Measurements from ENCODE around the gene PCNX1.

PCNX1 gene

GRCh38 chr14:71054706-71055105 lies 147.4 kb downstream of the PCNX1 start:
- Histone ChIP-seq H3K9me3 (ENCODE audit: severe bottlenecking) (no peaks in the 10 kb centered on the region), H3K27ac (ENCODE audit: poor library complexity, severe bottlenecking) (no peak overlapping the region), H3K4me3 (ENCODE audit: severe bottlenecking) (no peak overlapping the region), H3K4me1 (ENCODE audit: insufficient read depth, poor library complexity, severe bottlenecking) (no peaks in the 10 kb centered on the region), H3K36me3 (ENCODE audit: low read depth) (peaks cover 94% of the 10 kb centered on the region), H3K27me3 (ENCODE audit: insufficient read depth, poor library complexity, severe bottlenecking) (no peaks in the 10 kb centered on the region)
- ATAC-seq (ENCODE audit: low read depth) (no peak), DNase-seq (ENCODE audit: low spot score) (no peak)
- no peak for TF ChIP-seq CTCF (IDR thresholded peaks at IDR 0.05; ENCODE audit: poor library complexity, severe bottlenecking)

DNA sequence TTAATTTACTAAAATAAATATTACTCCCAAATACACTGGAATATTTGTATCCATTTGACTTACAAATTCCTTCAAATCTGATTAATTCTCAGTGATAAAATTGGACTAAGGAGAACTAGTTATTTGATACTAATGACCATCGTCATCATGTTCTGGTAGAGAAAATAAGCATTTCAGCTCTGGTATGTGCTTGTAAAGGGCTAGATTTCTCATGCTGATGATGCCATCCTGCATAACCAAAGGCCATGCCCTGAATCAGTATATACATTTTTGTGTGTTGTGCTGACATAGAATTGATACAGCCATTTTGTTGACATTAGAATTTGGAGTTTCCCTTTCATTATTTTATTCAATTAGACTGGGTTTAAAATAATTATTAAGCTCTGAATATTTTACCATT lies 148.9 kb downstream of the PCNX1 start:
- H3K27me3 ChIP-seq (ENCODE audit: insufficient read depth, poor library complexity, severe bottlenecking), result no peaks in the 10 kb centered on the region
- no peak for ATAC-seq (ENCODE audit: low read depth)
- no peaks in the 10 kb centered on the region for H3K4me1 ChIP-seq (ENCODE audit: insufficient read depth, poor library complexity, severe bottlenecking)
- H3K27ac ChIP-seq (ENCODE audit: poor library complexity, severe bottlenecking), result no peak overlapping the region
- no peak for DNase-seq (ENCODE audit: low spot score)
- peaks cover 97% of the 10 kb centered on the region for H3K36me3 ChIP-seq (ENCODE audit: low read depth)
- H3K4me3 ChIP-seq (ENCODE audit: severe bottlenecking), result no peak overlapping the region
- TF ChIP-seq CTCF (IDR thresholded peaks at IDR 0.05; ENCODE audit: poor library complexity, severe bottlenecking), result no peak
- no peaks in the 10 kb centered on the region for H3K9me3 ChIP-seq (ENCODE audit: severe bottlenecking)

DNA sequence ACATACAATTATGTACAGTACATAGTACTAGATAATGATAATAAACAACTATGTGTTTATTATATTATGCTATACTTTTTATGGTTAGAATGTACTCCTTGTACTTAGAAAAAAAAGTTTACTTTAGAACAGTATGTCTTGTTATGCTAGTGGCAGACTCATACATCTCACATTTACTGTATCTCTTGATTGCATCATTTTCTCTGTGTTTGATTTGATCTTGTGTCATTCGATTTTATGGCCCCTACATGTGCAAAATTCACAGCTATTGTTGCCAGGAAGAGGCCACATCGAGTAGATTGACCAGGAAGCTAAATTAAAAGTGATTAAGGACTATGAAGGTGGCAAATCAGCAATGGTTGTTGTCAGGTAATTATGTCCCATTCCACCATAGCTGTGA lies 153.0 kb downstream of the PCNX1 start:
- peaks cover 88% of the 10 kb centered on the region for H3K36me3 ChIP-seq (ENCODE audit: low read depth)

DNA sequence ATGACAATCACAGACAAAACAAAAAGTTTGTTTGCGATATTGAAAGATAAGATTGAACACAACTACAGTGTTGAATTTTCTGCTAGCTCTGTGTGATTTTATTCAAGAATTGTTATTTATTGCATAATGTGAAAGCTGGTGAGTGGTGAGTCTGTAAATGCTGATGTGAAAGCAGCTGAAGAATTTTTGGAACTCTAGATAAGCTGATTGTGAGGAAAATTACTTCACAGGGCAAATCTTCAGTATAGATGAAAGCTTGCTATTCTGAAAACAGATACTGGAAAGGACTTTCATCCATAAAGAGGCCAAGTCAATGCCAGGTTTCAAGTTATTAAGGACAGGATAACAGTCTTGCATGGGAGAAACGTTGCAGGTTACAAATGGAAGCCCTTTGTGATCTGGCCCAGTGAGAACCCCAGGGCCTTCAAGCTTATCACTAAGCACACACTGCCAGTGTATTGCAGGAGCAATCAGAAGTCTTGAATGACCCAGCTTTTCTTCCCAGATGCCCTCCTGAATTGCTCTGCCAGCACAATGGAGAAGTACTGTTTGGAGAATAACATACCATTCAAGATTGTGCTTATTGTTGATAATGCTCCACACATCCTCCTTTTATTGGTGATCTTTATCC lies 153.7 kb downstream of the PCNX1 start:
- no peak for TF ChIP-seq CTCF (IDR thresholded peaks at IDR 0.05; ENCODE audit: poor library complexity, severe bottlenecking)
- ATAC-seq (ENCODE audit: low read depth), result no peak

More for the DNA sequence above, 153.0 kb downstream of the PCNX1 start:
- Histone ChIP-seq H3K4me3 (ENCODE audit: severe bottlenecking) (no peak overlapping the region), H3K27ac (ENCODE audit: poor library complexity, severe bottlenecking) (no peak overlapping the region), H3K27me3 (ENCODE audit: insufficient read depth, poor library complexity, severe bottlenecking) (no peaks in the 10 kb centered on the region), H3K4me1 (ENCODE audit: insufficient read depth, poor library complexity, severe bottlenecking) (no peaks in the 10 kb centered on the region), H3K9me3 (ENCODE audit: severe bottlenecking) (no peaks in the 10 kb centered on the region)
- ATAC-seq (ENCODE audit: low read depth) (no peak), DNase-seq (ENCODE audit: low spot score) (no peak)
- TF ChIP-seq CTCF (IDR thresholded peaks at IDR 0.05; ENCODE audit: poor library complexity, severe bottlenecking), result no peak

DNA sequence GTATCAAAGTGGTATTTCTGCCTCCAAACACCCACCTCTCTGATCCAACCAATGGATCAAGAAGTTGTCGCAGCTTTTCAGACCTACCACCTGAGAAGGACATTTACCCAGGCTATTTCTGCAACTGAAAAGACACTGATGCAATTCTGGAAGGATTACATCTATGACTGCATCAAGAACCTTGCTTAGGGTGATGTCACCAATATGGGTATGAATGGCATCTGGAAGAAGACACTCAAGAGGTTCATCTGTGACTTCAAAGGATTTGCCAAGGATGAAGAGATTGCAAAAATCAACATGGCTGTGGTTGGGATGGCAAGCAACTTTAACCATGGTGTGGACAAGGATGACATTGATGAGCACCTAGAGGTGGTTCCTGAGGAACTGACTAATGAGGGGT lies 154.2 kb downstream of the PCNX1 start:
- no peak for TF ChIP-seq CTCF (IDR thresholded peaks at IDR 0.05; ENCODE audit: poor library complexity, severe bottlenecking)
- H3K27me3 ChIP-seq (ENCODE audit: insufficient read depth, poor library complexity, severe bottlenecking), result no peaks in the 10 kb centered on the region
- ATAC-seq (ENCODE audit: low read depth), result no peak
- no peak for DNase-seq (ENCODE audit: low spot score)
- H3K4me3 ChIP-seq (ENCODE audit: severe bottlenecking), result no peak overlapping the region
- no peak overlapping the region for H3K27ac ChIP-seq (ENCODE audit: poor library complexity, severe bottlenecking)
- peaks cover 80% of the 10 kb centered on the region for H3K36me3 ChIP-seq (ENCODE audit: low read depth)
- no peaks in the 10 kb centered on the region for H3K4me1 ChIP-seq (ENCODE audit: insufficient read depth, poor library complexity, severe bottlenecking)
- H3K9me3 ChIP-seq (ENCODE audit: severe bottlenecking), result no peaks in the 10 kb centered on the region

More for the DNA sequence above, 153.7 kb downstream of the PCNX1 start:
- Histone ChIP-seq H3K27me3 (ENCODE audit: insufficient read depth, poor library complexity, severe bottlenecking) (no peaks in the 10 kb centered on the region), H3K36me3 (ENCODE audit: low read depth) (peaks cover 85% of the 10 kb centered on the region), H3K27ac (ENCODE audit: poor library complexity, severe bottlenecking) (no peak overlapping the region), H3K9me3 (ENCODE audit: severe bottlenecking) (no peaks in the 10 kb centered on the region), H3K4me1 (ENCODE audit: insufficient read depth, poor library complexity, severe bottlenecking) (no peaks in the 10 kb centered on the region), H3K4me3 (ENCODE audit: severe bottlenecking) (no peak overlapping the region)
- no peak for DNase-seq (ENCODE audit: low spot score)

All from RWPE2 (cell line).